Testis (tissue), 2 donors: ENCODE data around the gene ZNF524.

Experiments
- POLR2A ChIP-seq: fragments of 450-650 bp; IDR thresholded peaks from one replicate; pipeline ENCODE4 v1.6.1; 2017; ENCODE audit warnings: antibody characterized with exemption, mild to moderate bottlenecking, moderate library complexity
- TF ChIP-seq, protein P1 (sequence below), 3 experiments: fragments of 450-650 bp in 2 of 3; fragments of 200-600 bp in 1 of 3; sonication (generic) in 1 of 3; IDR thresholded peaks; one replicate each; pipeline ENCODE4 v1.5.1; 2016 to 2019; ENCODE audit warnings: antibody characterized with exemption in 3 of 3, mild to moderate bottlenecking in 2 of 3, moderate library complexity in 1 of 3

DNA sequence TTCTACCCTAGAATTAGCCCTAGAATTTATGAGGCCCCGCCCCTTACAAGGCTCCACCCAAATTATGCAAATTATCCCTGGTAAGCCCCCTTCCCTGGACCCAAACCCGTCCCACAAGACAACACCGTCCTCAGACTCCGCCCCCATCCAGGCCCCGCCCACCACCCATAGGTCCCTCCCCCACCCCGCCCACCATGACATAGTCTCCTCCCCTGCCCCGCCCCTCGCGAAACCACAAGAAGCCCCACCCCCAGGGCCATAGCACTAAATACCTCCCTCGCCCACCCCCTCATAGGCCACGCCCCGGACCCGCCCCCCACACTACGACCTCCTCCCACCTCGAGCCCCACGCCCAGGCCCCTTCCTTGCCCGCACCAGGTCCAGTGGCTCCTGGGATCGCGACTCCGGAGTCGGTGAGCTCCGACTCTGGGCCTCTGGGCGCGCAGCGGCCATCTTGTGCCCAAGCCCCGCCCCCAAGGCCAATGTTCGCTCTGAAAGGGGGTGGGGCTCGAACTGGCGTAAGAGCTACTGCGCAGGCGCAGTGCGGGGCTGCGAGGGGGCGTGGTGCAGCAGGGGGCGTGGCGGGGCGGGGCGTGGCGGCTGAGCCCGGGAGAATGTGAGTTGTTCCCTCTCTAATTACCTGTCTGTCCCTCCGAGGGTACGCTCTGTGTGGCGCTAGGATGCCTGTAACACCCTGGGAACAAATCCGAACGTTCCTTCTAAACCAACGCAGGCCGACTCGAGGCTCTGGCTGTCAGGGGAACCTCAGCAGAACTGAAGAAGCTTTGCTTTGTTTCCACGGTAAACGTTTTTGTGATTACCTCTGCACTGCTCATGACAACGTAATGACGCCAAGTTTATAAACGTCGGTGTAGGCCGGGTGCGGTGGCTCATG, 24.3 kb downstream of the ZNF524 start, which contains the start of gene ZNF784:
- TF ChIP-seq POLR2A = no peak
- TF ChIP-seq, protein P1, sequence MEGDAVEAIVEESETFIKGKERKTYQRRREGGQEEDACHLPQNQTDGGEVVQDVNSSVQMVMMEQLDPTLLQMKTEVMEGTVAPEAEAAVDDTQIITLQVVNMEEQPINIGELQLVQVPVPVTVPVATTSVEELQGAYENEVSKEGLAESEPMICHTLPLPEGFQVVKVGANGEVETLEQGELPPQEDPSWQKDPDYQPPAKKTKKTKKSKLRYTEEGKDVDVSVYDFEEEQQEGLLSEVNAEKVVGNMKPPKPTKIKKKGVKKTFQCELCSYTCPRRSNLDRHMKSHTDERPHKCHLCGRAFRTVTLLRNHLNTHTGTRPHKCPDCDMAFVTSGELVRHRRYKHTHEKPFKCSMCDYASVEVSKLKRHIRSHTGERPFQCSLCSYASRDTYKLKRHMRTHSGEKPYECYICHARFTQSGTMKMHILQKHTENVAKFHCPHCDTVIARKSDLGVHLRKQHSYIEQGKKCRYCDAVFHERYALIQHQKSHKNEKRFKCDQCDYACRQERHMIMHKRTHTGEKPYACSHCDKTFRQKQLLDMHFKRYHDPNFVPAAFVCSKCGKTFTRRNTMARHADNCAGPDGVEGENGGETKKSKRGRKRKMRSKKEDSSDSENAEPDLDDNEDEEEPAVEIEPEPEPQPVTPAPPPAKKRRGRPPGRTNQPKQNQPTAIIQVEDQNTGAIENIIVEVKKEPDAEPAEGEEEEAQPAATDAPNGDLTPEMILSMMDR (IDR thresholded peaks at IDR 0.05) = no peak
